ENCODE data around the gene MME.

The MME gene

DNA sequence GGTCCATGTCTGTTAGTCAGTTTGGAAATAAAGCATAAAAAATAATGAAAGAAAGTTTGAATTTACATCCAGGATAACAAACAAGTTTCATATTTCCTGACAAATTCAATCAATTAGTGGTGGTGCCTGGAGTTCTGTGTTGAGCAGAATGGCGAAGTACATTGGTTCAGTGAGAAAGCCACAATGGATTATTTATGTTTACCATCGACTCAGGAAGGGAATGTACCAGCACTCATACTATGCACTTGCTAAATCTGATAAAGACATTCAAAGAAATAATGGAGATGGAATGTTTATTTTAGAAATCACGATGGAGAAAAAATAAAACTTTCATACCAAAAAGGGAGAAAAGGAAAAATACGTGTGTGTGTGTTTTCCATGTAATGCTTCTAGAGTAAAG, 45.3 kb upstream of the MME start:
- Histone ChIP-seq H3K36me3 (ENCODE audit: insufficient read depth, low read length) (no peaks in the 10 kb centered on the region), H3K9ac (ENCODE audit: low read depth, low read length, poor library complexity, severe bottlenecking) (no peak overlapping the region), H3F3A (ENCODE audit: low read depth) (no peaks in the 10 kb centered on the region; the same call in 1 of the 2 replicates), H3K79me2 (ENCODE audit: insufficient read depth, low read length) (no peaks in the 10 kb centered on the region), H4K20me1 (ENCODE audit: insufficient read depth, low read length, poor library complexity, severe bottlenecking) (no peaks in the 10 kb centered on the region), H2AFZ (ENCODE audit: low read length) (no peak overlapping the region), H3K4me2 (ENCODE audit: low read depth, low read length, poor library complexity, severe bottlenecking) (no peak overlapping the region), H3K9me3 (ENCODE audit: insufficient read depth, low read depth, low read length) (no peaks in the 10 kb centered on the region), H3K9me2 (replicated peaks; ENCODE audit: low read depth, low read length) (no peaks in the 10 kb centered on the region), H3K4me1 (ENCODE audit: insufficient read depth, low read length, poor library complexity, severe bottlenecking) (no peaks in the 10 kb centered on the region), H3K27me3 (ENCODE audit: insufficient read depth, low read length, poor library complexity, severe bottlenecking) (no peaks in the 10 kb centered on the region), H3K4me3 (ENCODE audit: low read length, poor library complexity, severe bottlenecking) (no peak overlapping the region)
- TF ChIP-seq, protein P1, sequence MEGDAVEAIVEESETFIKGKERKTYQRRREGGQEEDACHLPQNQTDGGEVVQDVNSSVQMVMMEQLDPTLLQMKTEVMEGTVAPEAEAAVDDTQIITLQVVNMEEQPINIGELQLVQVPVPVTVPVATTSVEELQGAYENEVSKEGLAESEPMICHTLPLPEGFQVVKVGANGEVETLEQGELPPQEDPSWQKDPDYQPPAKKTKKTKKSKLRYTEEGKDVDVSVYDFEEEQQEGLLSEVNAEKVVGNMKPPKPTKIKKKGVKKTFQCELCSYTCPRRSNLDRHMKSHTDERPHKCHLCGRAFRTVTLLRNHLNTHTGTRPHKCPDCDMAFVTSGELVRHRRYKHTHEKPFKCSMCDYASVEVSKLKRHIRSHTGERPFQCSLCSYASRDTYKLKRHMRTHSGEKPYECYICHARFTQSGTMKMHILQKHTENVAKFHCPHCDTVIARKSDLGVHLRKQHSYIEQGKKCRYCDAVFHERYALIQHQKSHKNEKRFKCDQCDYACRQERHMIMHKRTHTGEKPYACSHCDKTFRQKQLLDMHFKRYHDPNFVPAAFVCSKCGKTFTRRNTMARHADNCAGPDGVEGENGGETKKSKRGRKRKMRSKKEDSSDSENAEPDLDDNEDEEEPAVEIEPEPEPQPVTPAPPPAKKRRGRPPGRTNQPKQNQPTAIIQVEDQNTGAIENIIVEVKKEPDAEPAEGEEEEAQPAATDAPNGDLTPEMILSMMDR (conservative IDR thresholded peaks at IDR 0.05; ENCODE audit: low read length) = no peak
- no peak for TF ChIP-seq EZH2phosphoT487 (IDR thresholded peaks at IDR 0.05; ENCODE audit: borderline replicate concordance)

DNA sequence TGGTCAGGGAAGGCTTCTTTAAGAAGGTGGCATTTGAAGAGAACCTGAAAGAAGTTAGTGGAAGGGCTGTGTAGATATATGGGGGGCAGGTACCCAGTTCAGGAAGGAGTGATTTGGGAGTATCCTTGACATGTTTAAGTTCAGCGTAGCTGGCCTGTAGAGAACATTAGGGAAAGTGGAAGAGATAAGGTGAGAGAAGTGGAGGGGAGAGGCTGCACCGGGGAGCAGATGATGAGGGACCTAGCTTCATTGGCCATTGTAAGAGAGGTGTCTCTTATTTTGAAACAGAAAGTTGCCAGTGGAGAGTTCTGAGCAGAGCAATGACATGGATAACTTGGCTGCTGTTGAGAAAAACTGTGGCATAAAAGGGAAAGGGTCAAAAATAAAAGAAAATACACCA, 44.6 kb upstream of the MME start:
- H3K9ac ChIP-seq (ENCODE audit: low read depth, low read length, poor library complexity, severe bottlenecking) = no peak overlapping the region
- no peaks in the 10 kb centered on the region for H4K20me1 ChIP-seq (ENCODE audit: insufficient read depth, low read length, poor library complexity, severe bottlenecking)
- H3K79me2 ChIP-seq (ENCODE audit: insufficient read depth, low read length) = no peaks in the 10 kb centered on the region
- no peaks in the 10 kb centered on the region; the same call in 1 of the 2 replicates for H3F3A ChIP-seq (ENCODE audit: low read depth)
- H3K27me3 ChIP-seq (ENCODE audit: insufficient read depth, low read length, poor library complexity, severe bottlenecking) = no peaks in the 10 kb centered on the region
- H3K4me3 ChIP-seq (ENCODE audit: low read length, poor library complexity, severe bottlenecking) = no peak overlapping the region
- TF ChIP-seq EZH2phosphoT487 (IDR thresholded peaks at IDR 0.05; ENCODE audit: borderline replicate concordance) = no peak
- TF ChIP-seq, protein P1 (conservative IDR thresholded peaks at IDR 0.05; ENCODE audit: low read length) = no peak
- H2AFZ ChIP-seq (ENCODE audit: low read length) = peak overlapping the region; percentile 23; the same call in 1 of the 2 replicates
- H3K4me1 ChIP-seq (ENCODE audit: insufficient read depth, low read length, poor library complexity, severe bottlenecking) = no peaks in the 10 kb centered on the region
- H3K36me3 ChIP-seq (ENCODE audit: insufficient read depth, low read length) = no peaks in the 10 kb centered on the region
- no peaks in the 10 kb centered on the region for H3K9me3 ChIP-seq (ENCODE audit: insufficient read depth, low read depth, low read length)
- no peak overlapping the region for H3K4me2 ChIP-seq (ENCODE audit: low read depth, low read length, poor library complexity, severe bottlenecking)
- no peaks in the 10 kb centered on the region for H3K9me2 ChIP-seq (replicated peaks; ENCODE audit: low read depth, low read length)

DNA sequence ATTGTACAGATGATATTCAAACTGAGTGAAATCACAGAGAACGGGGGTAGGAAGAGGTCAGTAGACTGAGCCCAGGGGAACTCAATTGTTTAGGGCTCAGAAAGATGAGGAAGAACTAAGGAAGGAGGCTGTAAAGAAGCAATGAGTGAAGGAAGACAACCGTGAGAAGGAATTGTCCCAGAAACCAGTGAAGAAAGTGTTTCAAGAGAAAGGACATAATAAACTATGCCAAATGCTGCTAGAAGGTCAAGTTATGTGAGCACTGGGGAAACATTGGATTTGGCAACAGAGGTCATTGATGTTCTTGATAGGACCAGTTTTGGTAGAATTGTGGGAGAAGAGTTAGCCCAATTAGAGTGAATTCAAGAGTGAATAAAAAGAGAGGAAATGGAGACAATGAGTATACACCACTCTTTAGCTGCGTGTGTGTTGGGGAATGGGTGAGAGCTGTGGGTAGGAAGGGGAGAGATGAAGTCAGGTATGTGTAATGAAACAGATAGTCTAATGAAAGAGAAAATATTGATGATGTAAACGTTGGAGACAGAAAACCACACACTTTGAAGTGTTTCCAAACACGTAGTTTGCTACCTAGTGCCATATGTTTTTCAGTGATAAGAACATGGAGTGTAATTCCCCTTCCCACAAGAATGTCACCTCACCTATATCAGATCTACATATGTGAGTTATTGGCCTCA, 42.5 kb upstream of the MME start:
- H3K79me2 ChIP-seq (ENCODE audit: insufficient read depth, low read length) = no peaks in the 10 kb centered on the region
- H3K27me3 ChIP-seq (ENCODE audit: insufficient read depth, low read length, poor library complexity, severe bottlenecking) = no peaks in the 10 kb centered on the region
- H3F3A ChIP-seq (ENCODE audit: low read depth) = no peaks in the 10 kb centered on the region; the same call in 1 of the 2 replicates
- H3K9me3 ChIP-seq (ENCODE audit: insufficient read depth, low read depth, low read length) = no peaks in the 10 kb centered on the region
- no peaks in the 10 kb centered on the region for H3K9me2 ChIP-seq (replicated peaks; ENCODE audit: low read depth, low read length)
- no peak overlapping the region for H2AFZ ChIP-seq (ENCODE audit: low read length)
- no peak overlapping the region for H3K9ac ChIP-seq (ENCODE audit: low read depth, low read length, poor library complexity, severe bottlenecking)
- TF ChIP-seq EZH2phosphoT487 (IDR thresholded peaks at IDR 0.05; ENCODE audit: borderline replicate concordance) = no peak
- TF ChIP-seq, protein P1 (conservative IDR thresholded peaks at IDR 0.05; ENCODE audit: low read length) = no peak
- no peaks in the 10 kb centered on the region for H3K4me1 ChIP-seq (ENCODE audit: insufficient read depth, low read length, poor library complexity, severe bottlenecking)
- no peaks in the 10 kb centered on the region for H3K36me3 ChIP-seq (ENCODE audit: insufficient read depth, low read length)
- no peaks in the 10 kb centered on the region for H4K20me1 ChIP-seq (ENCODE audit: insufficient read depth, low read length, poor library complexity, severe bottlenecking)
- no peak overlapping the region for H3K4me2 ChIP-seq (ENCODE audit: low read depth, low read length, poor library complexity, severe bottlenecking)
- H3K4me3 ChIP-seq (ENCODE audit: low read length, poor library complexity, severe bottlenecking) = no peak overlapping the region
